ENCODE results near the gene EXOC3.

The EXOC3 gene

GRCh38 chr5:429453-430188, 13.4 kb upstream of the EXOC3 start:
- no peaks in the 10 kb centered on the region for H3K36me3 ChIP-seq (ENCODE audit: insufficient read depth, low read depth, low read length)
- no peaks in the 10 kb centered on the region for H3K4me1 ChIP-seq (ENCODE audit: insufficient read depth, low read length)
- H3K27me3 ChIP-seq (ENCODE audit: insufficient read depth, low read length), result no peaks in the 10 kb centered on the region
- no peak overlapping the region for H3K4me3 ChIP-seq (ENCODE audit: low read length)
- no peaks in the 10 kb centered on the region for H3K9me3 ChIP-seq (ENCODE audit: insufficient read depth, low read depth, low read length)
- H3K9ac ChIP-seq (ENCODE audit: low read depth, low read length), result no peak overlapping the region
- no peak overlapping the region for H3K27ac ChIP-seq (ENCODE audit: low read length)

- Histone ChIP-seq H3K9ac (ENCODE audit: low read depth, low read length) (no peak overlapping the region), H3K9me3 (ENCODE audit: insufficient read depth, low read depth, low read length) (no peaks in the 10 kb centered on the region), H3K27ac (ENCODE audit: low read length) (no peak overlapping the region), H3K4me1 (ENCODE audit: insufficient read depth, low read length) (no peaks in the 10 kb centered on the region), H3K36me3 (ENCODE audit: insufficient read depth, low read depth, low read length) (no peaks in the 10 kb centered on the region), H3K27me3 (ENCODE audit: insufficient read depth, low read length) (no peaks in the 10 kb centered on the region), H3K4me3 (ENCODE audit: low read length) (no peak overlapping the region)
These were observed 12.6 kb upstream of the EXOC3 start for GRCh38 chr5:430214-430925.

- Histone ChIP-seq H3K36me3 (ENCODE audit: insufficient read depth, low read depth, low read length) (no peaks in the 10 kb centered on the region), H3K27ac (ENCODE audit: low read length) (no peak overlapping the region), H3K4me1 (ENCODE audit: insufficient read depth, low read length) (no peaks in the 10 kb centered on the region), H3K9ac (ENCODE audit: low read depth, low read length) (no peak overlapping the region), H3K9me3 (ENCODE audit: insufficient read depth, low read depth, low read length) (no peaks in the 10 kb centered on the region), H3K27me3 (ENCODE audit: insufficient read depth, low read length) (no peaks in the 10 kb centered on the region), H3K4me3 (ENCODE audit: low read length) (no peak overlapping the region)
These were observed 11.8 kb upstream of the EXOC3 start for GRCh38 chr5:431001-431710.

GRCh38 chr5:431711-432050, 11.3 kb upstream of the EXOC3 start:
- Histone ChIP-seq H3K4me1 (ENCODE audit: insufficient read depth, low read length) (no peaks in the 10 kb centered on the region), H3K4me3 (ENCODE audit: low read length) (no peak overlapping the region), H3K9ac (ENCODE audit: low read depth, low read length) (no peak overlapping the region), H3K9me3 (ENCODE audit: insufficient read depth, low read depth, low read length) (no peaks in the 10 kb centered on the region), H3K27ac (ENCODE audit: low read length) (no peak overlapping the region), H3K27me3 (ENCODE audit: insufficient read depth, low read length) (no peaks in the 10 kb centered on the region), H3K36me3 (ENCODE audit: insufficient read depth, low read depth, low read length) (no peaks in the 10 kb centered on the region)

- Histone ChIP-seq H3K9ac (ENCODE audit: low read depth, low read length) (no peak overlapping the region), H3K27me3 (ENCODE audit: insufficient read depth, low read length) (no peaks in the 10 kb centered on the region), H3K4me3 (ENCODE audit: low read length) (no peak overlapping the region), H3K9me3 (ENCODE audit: insufficient read depth, low read depth, low read length) (no peaks in the 10 kb centered on the region), H3K4me1 (ENCODE audit: insufficient read depth, low read length) (no peaks in the 10 kb centered on the region), H3K36me3 (ENCODE audit: insufficient read depth, low read depth, low read length) (no peaks in the 10 kb centered on the region), H3K27ac (ENCODE audit: low read length) (no peak overlapping the region)
These were observed 10.6 kb upstream of the EXOC3 start for GRCh38 chr5:432201-432927.

- no peak overlapping the region for H3K9ac ChIP-seq (ENCODE audit: low read depth, low read length)
- no peaks in the 10 kb centered on the region for H3K4me1 ChIP-seq (ENCODE audit: insufficient read depth, low read length)
- H3K27ac ChIP-seq (ENCODE audit: low read length), result no peak overlapping the region
- no peaks in the 10 kb centered on the region for H3K36me3 ChIP-seq (ENCODE audit: insufficient read depth, low read depth, low read length)
- no peak overlapping the region for H3K4me3 ChIP-seq (ENCODE audit: low read length)
- H3K9me3 ChIP-seq (ENCODE audit: insufficient read depth, low read depth, low read length), result no peaks in the 10 kb centered on the region
- no peaks in the 10 kb centered on the region for H3K27me3 ChIP-seq (ENCODE audit: insufficient read depth, low read length)
These were observed 9.8 kb upstream of the EXOC3 start for GRCh38 chr5:432928-433791.

- Histone ChIP-seq H3K9me3 (ENCODE audit: insufficient read depth, low read depth, low read length) (no peaks in the 10 kb centered on the region), H3K4me3 (ENCODE audit: low read length) (no peak overlapping the region), H3K27me3 (ENCODE audit: insufficient read depth, low read length) (no peaks in the 10 kb centered on the region), H3K4me1 (ENCODE audit: insufficient read depth, low read length) (no peaks in the 10 kb centered on the region), H3K36me3 (ENCODE audit: insufficient read depth, low read depth, low read length) (no peaks in the 10 kb centered on the region), H3K9ac (ENCODE audit: low read depth, low read length) (no peak overlapping the region), H3K27ac (ENCODE audit: low read length) (no peak overlapping the region)
These were observed 9.1 kb upstream of the EXOC3 start for GRCh38 chr5:433836-434235.

- H3K36me3 ChIP-seq (ENCODE audit: insufficient read depth, low read depth, low read length), result no peaks in the 10 kb centered on the region
- no peaks in the 10 kb centered on the region for H3K4me1 ChIP-seq (ENCODE audit: insufficient read depth, low read length)
These were observed 8.4 kb upstream of the EXOC3 start for GRCh38 chr5:434443-435146.

GRCh38 chr5:435156-435790, 7.7 kb upstream of the EXOC3 start:
- H3K9me3 ChIP-seq (ENCODE audit: insufficient read depth, low read depth, low read length), result no peaks in the 10 kb centered on the region
- no peaks in the 10 kb centered on the region for H3K36me3 ChIP-seq (ENCODE audit: insufficient read depth, low read depth, low read length)
- H3K27ac ChIP-seq (ENCODE audit: low read length), result no peak overlapping the region
- H3K4me3 ChIP-seq (ENCODE audit: low read length), result no peak overlapping the region
- no peaks in the 10 kb centered on the region for H3K4me1 ChIP-seq (ENCODE audit: insufficient read depth, low read length)
- no peaks in the 10 kb centered on the region for H3K27me3 ChIP-seq (ENCODE audit: insufficient read depth, low read length)
- H3K9ac ChIP-seq (ENCODE audit: low read depth, low read length), result no peak overlapping the region

More at GRCh38 chr5:434443-435146, 8.4 kb upstream of the EXOC3 start:
- H3K4me3 ChIP-seq (ENCODE audit: low read length), result no peak overlapping the region
- H3K27me3 ChIP-seq (ENCODE audit: insufficient read depth, low read length), result no peaks in the 10 kb centered on the region
- no peak overlapping the region for H3K27ac ChIP-seq (ENCODE audit: low read length)
- no peak overlapping the region for H3K9ac ChIP-seq (ENCODE audit: low read depth, low read length)
- H3K9me3 ChIP-seq (ENCODE audit: insufficient read depth, low read depth, low read length), result no peaks in the 10 kb centered on the region

GRCh38 chr5:435961-436640, 6.9 kb upstream of the EXOC3 start:
- Histone ChIP-seq H3K4me3 (ENCODE audit: low read length) (no peak overlapping the region), H3K9me3 (ENCODE audit: insufficient read depth, low read depth, low read length) (no peaks in the 10 kb centered on the region), H3K9ac (ENCODE audit: low read depth, low read length) (no peak overlapping the region), H3K27me3 (ENCODE audit: insufficient read depth, low read length) (no peaks in the 10 kb centered on the region), H3K27ac (ENCODE audit: low read length) (no peak overlapping the region), H3K36me3 (ENCODE audit: insufficient read depth, low read depth, low read length) (no peaks in the 10 kb centered on the region), H3K4me1 (ENCODE audit: insufficient read depth, low read length) (no peaks in the 10 kb centered on the region)

All from iPS-20b (cell line).